HL-60 (cell line): ENCODE data around the gene KRTAP1-5.

Experiments
- DNase-seq, 2 experiments: peaks; one replicate each; pipeline ENCODE4 v3.0.0-alpha.2; 2010 to 2020; ENCODE audit warnings: low read depth in 1 of 2, low spot score in 1 of 2
- H3K27ac ChIP-seq: fragments of 250-450 bp; sonication (Bioruptor Pico); replicated peaks from 2 replicates; pipeline ENCODE4 v1.5.1; 2020; ENCODE audit warnings: mild to moderate bottlenecking, moderate library complexity
- H3K27me3 ChIP-seq: fragments of 250-450 bp; sonication (Bioruptor Pico); 2 replicates; pipeline ENCODE4 v1.5.1; 2021; ENCODE audit warnings: mild to moderate bottlenecking, moderate library complexity; ENCODE audit not compliant: insufficient read depth, poor library complexity, severe bottlenecking
- H3K4me3 ChIP-seq: replicated peaks from 2 replicates; pipeline ENCODE4 v1.5.1; 2011; ENCODE audit warnings: mild to moderate bottlenecking, control low read depth, low read length; ENCODE audit not compliant: insufficient read depth
- CTCF ChIP-seq: IDR thresholded peaks from one replicate; pipeline ENCODE4 v1.5.1; 2011; ENCODE audit warnings: low read length, control low read depth, inconsistent platforms; ENCODE audit not compliant: insufficient read depth
- GABPA ChIP-seq: IDR thresholded peaks from 2 replicates; pipeline ENCODE4 v1.6.1; 2012; ENCODE audit warnings: low read depth
- POLR2AphosphoS5 ChIP-seq: IDR thresholded peaks from 2 replicates; pipeline ENCODE4 v1.6.1; 2012; ENCODE audit warnings: low read depth
- REST ChIP-seq: IDR thresholded peaks from 2 replicates; pipeline ENCODE4 v1.6.1; 2012; ENCODE audit warnings: low read depth; ENCODE audit not compliant: insufficient replicate concordance
- SPI1 ChIP-seq: IDR thresholded peaks from 2 replicates; pipeline ENCODE4 v1.6.1; 2012; ENCODE audit warnings: low read depth, mild to moderate bottlenecking, borderline replicate concordance

The KRTAP1-5 gene

GRCh38 chr17:40997361-40997760 lies 29.6 kb downstream of the KRTAP1-5 start:
- no peak for DNase-seq
- H3K27ac ChIP-seq, result no peak overlapping the region
- H3K27me3 ChIP-seq, result peaks cover 4% of the 10 kb centered on the region
- no peak overlapping the region for H3K4me3 ChIP-seq
- no peak for TF ChIP-seq POLR2AphosphoS5
- no peak for TF ChIP-seq CTCF
- TF ChIP-seq GABPA, result no peak
- no peak for TF ChIP-seq SPI1
- no peak for TF ChIP-seq REST

- H3K4me3 ChIP-seq, result no peak overlapping the region
- no peak overlapping the region for H3K27ac ChIP-seq
- H3K27me3 ChIP-seq, result peaks cover 4% of the 10 kb centered on the region
- no peak for DNase-seq
- TF ChIP-seq POLR2AphosphoS5 (no peak), GABPA (no peak), REST (no peak), SPI1 (no peak), CTCF (no peak)
Observed at GRCh38 chr17:40996829-40997228, 30.2 kb downstream of the KRTAP1-5 start.

GRCh38 chr17:40995116-40995515 lies 31.9 kb downstream of the KRTAP1-5 start:
- TF ChIP-seq CTCF, result no peak
- TF ChIP-seq REST, result no peak
- no peak for TF ChIP-seq GABPA
- TF ChIP-seq SPI1, result no peak
- no peak for TF ChIP-seq POLR2AphosphoS5
- Histone ChIP-seq H3K27ac (no peak overlapping the region), H3K27me3 (peaks cover 4% of the 10 kb centered on the region), H3K4me3 (no peak overlapping the region)
- DNase-seq, result no peak
